Activated CD4-positive, alpha-beta T cell treated with anti-CD3 and anti-CD28 coated beads, Interleukin-2, amount 10 ng/mL, durations not matched to agents 7 days and 5 days (primary cell): ENCODE measurements around the gene AVP. TPM values are rescaled to one million over a fixed set of nuclear protein-coding genes. Genes with fewer than 3 reads are reported as not detected.
"Not testable (repeated sequence)": the region's sequence is repeated elsewhere in the genome, so short reads cannot be mapped to it uniquely, and the experiment has no call there.

Experiments
- CTCF ChIA-PET: fragments of 350-600 bp; sonication (Branson Sonifier 250); formaldehyde crosslinking; loops from one replicate; lab custom pipeline; 2021; ENCODE audit warnings: antibody characterized with exemption; lab: Charles Lee
- POLR2A ChIA-PET: fragments of 350-600 bp; sonication (Branson Sonifier 250); formaldehyde crosslinking; loops from one replicate; lab custom pipeline; 2021; ENCODE audit warnings: antibody characterized with exemption; lab: Charles Lee
- DNase-seq: peaks from one replicate; pipeline ENCODE4 v3.0.0-alpha.2; 2020
- H3K27ac Mint-ChIP-seq: one replicate; pipeline ENCODE4 v1.8.0; 2021; ENCODE audit warnings: mild to moderate bottlenecking, moderate library complexity, mixed read lengths
- H3K27me3 Mint-ChIP-seq: one replicate; pipeline ENCODE4 v1.8.0; 2021; ENCODE audit warnings: mixed read lengths
- H3K36me3 Mint-ChIP-seq: one replicate; pipeline ENCODE4 v1.8.0; 2021; ENCODE audit warnings: low read depth, mixed read lengths
- H3K4me1 Mint-ChIP-seq: one replicate; pipeline ENCODE4 v1.8.0; 2021; ENCODE audit warnings: mixed read lengths
- H3K4me3 Mint-ChIP-seq: one replicate; pipeline ENCODE4 v1.8.0; 2021; ENCODE audit warnings: mild to moderate bottlenecking, moderate library complexity, mixed read lengths
- H3K9me3 Mint-ChIP-seq: one replicate; pipeline ENCODE4 v1.8.0; 2021; ENCODE audit warnings: mixed read lengths
- total RNA-seq, 2 experiments: library from RNA; stranded (reverse); gene quantifications; one replicate each; pipeline ENCODE4 v1.2.3, GENCODE V29; 2021

The AVP gene
- total RNA-seq, 2 experiments from 2014 or later = not detected

- no peak overlapping the region for H3K27ac Mint-ChIP-seq
- H3K9me3 Mint-ChIP-seq = peaks cover 7% of the 10 kb centered on the region
- peak overlapping the region; percentile 18 for H3K4me3 Mint-ChIP-seq
- CTCF ChIA-PET = interaction anchor here (1.1 kb wide), 1 partner anchor 18 kb away, joined by 3 read pairs; no protein-coding TSS in a partner anchor
- H3K36me3 Mint-ChIP-seq = peaks cover 3% of the 10 kb centered on the region
- peaks cover 51% of the 10 kb centered on the region for H3K4me1 Mint-ChIP-seq
- POLR2A ChIA-PET = no interaction called here
- peaks cover 23% of the 10 kb centered on the region for H3K27me3 Mint-ChIP-seq
- no peak for DNase-seq
Observed at GRCh38 chr20:3074812-3075211, 9.7 kb downstream of the AVP start.

GRCh38 chr20:3073251-3073643 is 11.3 kb downstream of the AVP start:
- H3K36me3 Mint-ChIP-seq, DNase-seq, H3K27me3 Mint-ChIP-seq, H3K9me3 Mint-ChIP-seq, POLR2A ChIA-PET: not testable (repeated sequence)
- peak overlapping the region; percentile 7 for H3K4me3 Mint-ChIP-seq
- CTCF ChIA-PET = interaction anchor here (0.7 to 1.1 kb wide), 3 partner anchors 9 to 1018 kb away, joined by 3 read pairs; no protein-coding TSS in a partner anchor
- H3K4me1 Mint-ChIP-seq = peaks cover 51% of the 10 kb centered on the region
- peak overlapping the region; percentile 46 for H3K27ac Mint-ChIP-seq

GRCh38 chr20:3072530-3073250 is 11.8 kb downstream of the AVP start:
- H3K36me3 Mint-ChIP-seq = no peaks in the 10 kb centered on the region
- H3K9me3 Mint-ChIP-seq = peaks cover 4% of the 10 kb centered on the region
- H3K4me1 Mint-ChIP-seq = peaks cover 47% of the 10 kb centered on the region
- DNase-seq = no peak
- POLR2A ChIA-PET = no interaction called here
- peak overlapping the region; percentile 68 for H3K4me3 Mint-ChIP-seq
- H3K27ac Mint-ChIP-seq = peak overlapping the region; percentile 69
- H3K27me3 Mint-ChIP-seq = peaks cover 7% of the 10 kb centered on the region
- CTCF ChIA-PET = interaction anchor here (0.6 to 1.3 kb wide), 6 partner anchors 9 to 1018 kb away, joined by 3 to 7 read pairs (median 3); no protein-coding TSS in a partner anchor

GRCh38 chr20:3071610-3072529 is 12.7 kb downstream of the AVP start, which contains the start of gene OXT:
TSS of gene OXT (plus strand) at chr20:3071620. CDS start at chr20:3071656, 36 bp downstream.
- H3K4me1 Mint-ChIP-seq = peaks cover 40% of the 10 kb centered on the region
- H3K36me3 Mint-ChIP-seq = no peaks in the 10 kb centered on the region
- POLR2A ChIA-PET = no interaction called here
- H3K4me3 Mint-ChIP-seq = peak within 1 kb of the TSS; percentile 68
- DNase-seq = peak; percentile 69
- peaks cover 2% of the 10 kb centered on the region for H3K9me3 Mint-ChIP-seq
- CTCF ChIA-PET = interaction anchor here (0.6 to 1.3 kb wide), 4 partner anchors 8 to 245 kb away, joined by 3 to 7 read pairs (median 3); no protein-coding TSS in a partner anchor
- H3K27ac Mint-ChIP-seq = peak within 1 kb of the TSS; percentile 69
- H3K27me3 Mint-ChIP-seq = peaks cover 7% of the 10 kb centered on the region

GRCh38 chr20:3071266-3071609 is 13.3 kb downstream of the AVP start:
- DNase-seq = no peak
- Mint-ChIP-seq H3K4me1 (peaks cover 36% of the 10 kb centered on the region), H3K27ac (no peak overlapping the region), H3K4me3 (peak overlapping the region; percentile 61), H3K27me3 (peaks cover 7% of the 10 kb centered on the region), H3K36me3 (no peaks in the 10 kb centered on the region), H3K9me3 (no peaks in the 10 kb centered on the region)
- POLR2A ChIA-PET = no interaction called here
- CTCF ChIA-PET = no interaction called here

- DNase-seq = no peak
- POLR2A ChIA-PET = interaction anchor here (0.5 kb wide), 1 partner anchor 127 kb away, joined by 5 read pairs; no protein-coding TSS in a partner anchor
- peaks cover 6% of the 10 kb centered on the region for H3K27me3 Mint-ChIP-seq
- CTCF ChIA-PET = interaction anchor here (0.7 kb wide), 1 partner anchor 19 kb away, joined by 3 read pairs; no protein-coding TSS in a partner anchor
- peaks cover 36% of the 10 kb centered on the region for H3K4me1 Mint-ChIP-seq
- no peak overlapping the region for H3K27ac Mint-ChIP-seq
- H3K4me3 Mint-ChIP-seq = peak overlapping the region; percentile 61
- no peaks in the 10 kb centered on the region for H3K36me3 Mint-ChIP-seq
- no peaks in the 10 kb centered on the region for H3K9me3 Mint-ChIP-seq
Observed at GRCh38 chr20:3070725-3071124, 13.8 kb downstream of the AVP start.

- H3K36me3 Mint-ChIP-seq = no peaks in the 10 kb centered on the region
- peaks cover 4% of the 10 kb centered on the region for H3K27me3 Mint-ChIP-seq
- peaks cover 27% of the 10 kb centered on the region for H3K4me1 Mint-ChIP-seq
- DNase-seq = peak; percentile 41
- no peak overlapping the region for H3K27ac Mint-ChIP-seq
- ChIA-PET CTCF (interaction anchor here (1.2 to 1.6 kb wide), 3 partner anchors 16 to 21 kb away, joined by 3 to 9 read pairs (median 3); no protein-coding TSS in a partner anchor), POLR2A (interaction anchor here (0.6 kb wide), 1 partner anchor 132 kb away, joined by 3 read pairs; no protein-coding TSS in a partner anchor)
- no peak overlapping the region for H3K4me3 Mint-ChIP-seq
- no peaks in the 10 kb centered on the region for H3K9me3 Mint-ChIP-seq
Observed at GRCh38 chr20:3068986-3069900, 15.3 kb downstream of the AVP start.

GRCh38 chr20:3068075-3068474 is 16.4 kb downstream of the AVP start:
- Mint-ChIP-seq H3K27me3 (peaks cover 4% of the 10 kb centered on the region), H3K4me3 (no peak overlapping the region), H3K36me3 (no peaks in the 10 kb centered on the region), H3K4me1 (peaks cover 22% of the 10 kb centered on the region), H3K27ac (no peak overlapping the region), H3K9me3 (no peaks in the 10 kb centered on the region)
- no peak for DNase-seq
- ChIA-PET POLR2A (no interaction called here), CTCF (interaction anchor here (1.5 to 1.6 kb wide), 2 partner anchors 15 to 20 kb away, joined by 3 to 9 read pairs; no protein-coding TSS in a partner anchor)

GRCh38 chr20:3067139-3068014 is 17.1 kb downstream of the AVP start:
- H3K36me3 Mint-ChIP-seq = no peaks in the 10 kb centered on the region
- H3K27ac Mint-ChIP-seq = no peak overlapping the region

GRCh38 chr20:3064119-3064518 is 20.4 kb downstream of the AVP start:
- POLR2A ChIA-PET, H3K27ac Mint-ChIP-seq, H3K4me1 Mint-ChIP-seq, H3K36me3 Mint-ChIP-seq, H3K4me3 Mint-ChIP-seq, DNase-seq, H3K27me3 Mint-ChIP-seq, H3K9me3 Mint-ChIP-seq: not testable (repeated sequence)
- CTCF ChIA-PET = interaction anchor here (1.2 kb wide), 2 partner anchors 8 to 13 kb away, joined by 3 to 4 read pairs; no protein-coding TSS in a partner anchor

More at GRCh38 chr20:3067139-3068014, 17.1 kb downstream of the AVP start:
- no peak overlapping the region for H3K4me3 Mint-ChIP-seq
- ChIA-PET POLR2A (no interaction called here), CTCF (interaction anchor here (0.7 to 1.5 kb wide), 2 partner anchors 21 to 220 kb away, joined by 3 to 4 read pairs; no protein-coding TSS in a partner anchor)
- peaks cover 4% of the 10 kb centered on the region for H3K27me3 Mint-ChIP-seq
- peaks cover 17% of the 10 kb centered on the region for H3K4me1 Mint-ChIP-seq
- no peak for DNase-seq
- no peaks in the 10 kb centered on the region for H3K9me3 Mint-ChIP-seq

- ChIA-PET CTCF (no interaction called here), POLR2A (no interaction called here)
- no peak for DNase-seq
- Mint-ChIP-seq H3K27me3 (no peaks in the 10 kb centered on the region), H3K9me3 (no peaks in the 10 kb centered on the region), H3K27ac (no peak overlapping the region), H3K36me3 (no peaks in the 10 kb centered on the region), H3K4me1 (peaks cover 1% of the 10 kb centered on the region), H3K4me3 (no peak overlapping the region)
Observed at GRCh38 chr20:3059489-3059888, 25.0 kb downstream of the AVP start.
